GM19328 (cell line): Measurements from ENCODE around the gene LYSMD3.

Source experiments
- ATAC-seq: cut with Tn5 transposase; IDR thresholded peaks from one replicate; pipeline ENCODE4 v1.9.1; 2021; ENCODE audit warnings: mild to moderate bottlenecking, moderate library complexity; ENCODE audit not compliant: unreplicated experiment

The LYSMD3 gene

GRCh38 chr5:90548069-90548593 is 18.7 kb upstream of the LYSMD3 start:
- ATAC-seq, result no peak

GRCh38 chr5:90547072-90547536 is 17.7 kb upstream of the LYSMD3 start:
- no peak for ATAC-seq

- no peak for ATAC-seq
Measured at GRCh38 chr5:90546216-90546837, 16.9 kb upstream of the LYSMD3 start.

- no peak for ATAC-seq
Measured at GRCh38 chr5:90545511-90545910, 16.1 kb upstream of the LYSMD3 start.

GRCh38 chr5:90542827-90543519 is 13.6 kb upstream of the LYSMD3 start:
- no peak for ATAC-seq

- ATAC-seq, result no peak
Measured at GRCh38 chr5:90534922-90535321, 5.5 kb upstream of the LYSMD3 start.

GRCh38 chr5:90533794-90534193 is 4.4 kb upstream of the LYSMD3 start:
- no peak for ATAC-seq

- no peak for ATAC-seq
Measured at GRCh38 chr5:90530736-90531487, 1.5 kb upstream of the LYSMD3 start.

- ATAC-seq, result peak; percentile 37
Measured at GRCh38 chr5:90529939-90530677, 724 bp upstream of the LYSMD3 start.

- peak; percentile 0 for ATAC-seq
Measured at GRCh38 chr5:90528601-90529193, 687 bp downstream of the LYSMD3 start.

GRCh38 chr5:90519081-90519480 is 10.3 kb downstream of the LYSMD3 start:
- no peak for ATAC-seq

- no peak for ATAC-seq
Measured at GRCh38 chr5:90518661-90519060, 10.7 kb downstream of the LYSMD3 start.

GRCh38 chr5:90514520-90514919 is 14.9 kb downstream of the LYSMD3 start:
- no peak for ATAC-seq

- no peak for ATAC-seq
Measured at GRCh38 chr5:90510438-90510837, 18.9 kb downstream of the LYSMD3 start.

- no peak for ATAC-seq
Measured at GRCh38 chr5:90506221-90506620, 23.2 kb downstream of the LYSMD3 start.

GRCh38 chr5:90504743-90505142 is 24.6 kb downstream of the LYSMD3 start:
- ATAC-seq, result no peak

GRCh38 chr5:90503596-90503995 is 25.8 kb downstream of the LYSMD3 start:
- ATAC-seq, result no peak

- no peak for ATAC-seq
Measured at GRCh38 chr5:90495146-90495545, 34.2 kb downstream of the LYSMD3 start.

- no peak for ATAC-seq
Measured at GRCh38 chr5:90494043-90494442, 35.3 kb downstream of the LYSMD3 start.

- ATAC-seq, result no peak
Measured at GRCh38 chr5:90488791-90489190, 40.6 kb downstream of the LYSMD3 start.

- ATAC-seq, result no peak
Measured at GRCh38 chr5:90484540-90484939, 44.8 kb downstream of the LYSMD3 start.
